GM19328 (cell line): ENCODE results near the gene CCR6.
A peak's percentile ranks its signal among the peaks of the same experiment; 100 is the strongest.
"Not testable (repeated sequence)": the region's sequence is repeated elsewhere in the genome, so short reads cannot be mapped to it uniquely, and the experiment has no call there.

Experiments
- ATAC-seq: cut with Tn5 transposase; IDR thresholded peaks from one replicate; pipeline ENCODE4 v1.9.1; 2021; ENCODE audit warnings: mild to moderate bottlenecking, moderate library complexity; ENCODE audit not compliant: unreplicated experiment

The CCR6 gene

DNA sequence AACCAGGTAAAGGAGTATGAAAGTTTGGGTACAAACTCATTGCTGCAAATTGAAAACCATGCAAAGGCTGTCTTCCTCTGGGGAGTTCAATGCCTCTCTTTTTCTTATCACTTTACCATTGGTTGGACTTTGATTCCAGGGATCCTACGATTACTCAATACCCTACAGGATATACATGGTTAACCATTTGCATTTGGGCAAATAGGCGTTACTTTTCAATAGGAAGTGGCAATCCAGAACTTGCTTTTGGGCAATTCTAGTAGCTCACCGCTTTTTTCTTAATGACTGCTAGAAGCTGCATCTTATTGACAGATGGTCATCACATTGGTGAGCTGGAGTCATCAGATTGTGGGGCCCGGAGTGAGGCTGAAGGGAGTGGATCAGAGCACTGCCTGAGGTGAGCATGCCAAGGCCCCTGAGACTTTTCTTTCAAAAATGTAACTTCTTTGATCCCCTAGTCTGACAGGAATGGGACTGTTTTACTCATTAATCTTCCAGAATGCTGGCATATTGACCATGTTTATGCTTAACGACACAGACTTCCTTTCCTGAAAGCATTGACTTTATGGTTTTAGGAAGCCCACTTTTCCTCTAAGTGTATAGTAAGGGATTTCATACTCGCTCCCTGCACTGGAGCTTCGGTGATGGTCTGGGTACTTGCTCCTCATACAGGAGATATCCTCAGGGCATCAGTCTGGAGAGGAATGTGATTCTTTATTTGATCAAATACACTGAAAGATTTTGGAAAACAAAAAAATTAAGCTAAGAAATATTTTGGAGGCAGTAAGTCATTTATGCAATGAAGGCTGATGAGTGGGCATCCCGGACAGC, at the start of gene CCR6:
CCR6 (plus strand) TSS at position 270 of the 831 bp plus-strand sequence. CDS start 13,039 bp downstream, outside the sequence.
- ATAC-seq: no peak

- ATAC-seq: no peak
Observed at GRCh38 chr6:167073679-167074274, 49.1 kb upstream of the CCR6 start.

- ATAC-seq: no peak
Observed at GRCh38 chr6:167077241-167077932, 45.5 kb upstream of the CCR6 start.

DNA sequence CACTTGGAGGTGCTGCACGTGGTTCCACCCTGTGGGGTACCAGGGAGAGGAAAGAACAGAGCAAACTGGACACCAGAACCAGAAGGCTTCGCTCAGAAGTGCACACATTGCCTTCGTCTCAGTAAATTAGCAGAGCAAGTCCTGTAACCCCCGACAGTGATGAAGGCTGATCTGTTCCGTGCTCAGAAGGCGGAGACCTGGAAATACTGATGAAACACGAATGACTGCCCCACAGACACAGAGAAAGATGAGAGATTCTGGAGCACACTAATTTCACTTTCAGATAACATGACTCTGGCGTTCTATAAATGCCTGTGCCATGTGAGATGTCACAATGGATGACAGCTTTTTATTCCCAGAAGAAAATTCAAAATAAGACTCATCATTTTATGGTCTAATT, 44.2 kb upstream of the CCR6 start:
- ATAC-seq: no peak

GRCh38 chr6:167079853-167080297, 43.0 kb upstream of the CCR6 start:
- ATAC-seq: peak; percentile 99

- ATAC-seq: no peak
Observed at GRCh38 chr6:167087857-167088354, 35.0 kb upstream of the CCR6 start.

- not testable (repeated sequence) for ATAC-seq
Observed at GRCh38 chr6:167088741-167089140, 34.2 kb upstream of the CCR6 start.

DNA sequence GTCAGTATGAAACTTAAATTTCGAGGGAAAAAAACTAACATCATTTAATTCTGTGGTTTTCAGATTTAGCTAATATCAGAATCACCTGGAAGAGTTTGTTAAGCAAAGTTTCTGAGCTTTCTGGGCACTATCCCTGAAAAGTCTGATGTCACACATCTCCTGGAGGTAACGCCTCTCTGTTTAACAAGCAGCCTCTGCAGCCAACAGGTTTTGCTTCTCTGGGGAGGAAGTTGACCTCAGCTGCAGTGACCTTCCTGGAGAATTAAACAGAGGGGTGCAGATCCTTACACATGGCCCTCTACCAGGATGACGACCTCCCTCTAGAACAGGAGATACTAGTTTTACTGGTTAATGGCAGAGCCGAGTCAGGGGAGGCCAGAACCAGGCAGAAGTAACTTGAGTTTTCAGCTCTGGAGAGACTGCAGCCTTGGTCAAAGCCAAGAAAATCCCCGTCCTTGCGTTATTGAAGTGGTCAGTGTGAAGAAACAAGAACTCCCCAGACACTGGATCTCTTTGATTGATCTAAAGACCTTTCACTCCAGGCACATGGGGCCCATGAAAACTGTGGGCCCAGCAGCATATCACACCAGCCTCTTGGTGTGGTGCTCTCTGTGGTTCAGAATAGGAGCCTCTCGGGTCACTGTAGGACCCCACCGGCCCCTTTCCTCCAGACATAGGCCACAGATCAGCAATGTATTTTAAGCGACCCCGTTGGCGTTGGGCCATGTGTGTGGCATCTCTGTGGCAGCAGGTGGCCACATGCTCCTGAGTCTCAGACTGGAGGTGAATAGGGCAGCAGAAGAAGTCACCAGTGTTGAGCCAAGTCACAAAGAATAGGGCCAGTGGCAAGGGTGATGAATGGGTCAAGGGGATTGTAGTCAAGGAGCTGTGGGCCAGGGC, 33.4 kb upstream of the CCR6 start:
- ATAC-seq: no peak

DNA sequence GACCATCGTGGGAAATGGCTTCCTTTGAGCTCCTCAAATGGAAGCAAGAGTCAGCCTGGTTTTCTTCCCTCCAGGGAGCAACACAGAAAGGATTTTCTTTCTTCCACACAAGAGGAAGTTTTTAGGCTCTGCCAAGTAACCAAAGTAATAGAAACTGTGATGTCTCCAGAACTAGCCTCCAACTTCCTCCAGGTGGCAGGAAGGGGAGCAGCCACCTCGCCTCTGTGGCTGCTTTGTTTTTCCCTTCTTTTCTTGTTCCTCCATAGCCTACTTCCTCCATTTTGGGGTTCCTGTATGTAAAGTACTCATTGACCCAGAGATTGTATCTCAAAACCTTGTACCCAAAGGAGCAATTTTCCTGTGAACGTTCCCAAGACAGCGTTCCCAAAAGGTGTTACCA, 32.7 kb upstream of the CCR6 start:
- no peak for ATAC-seq

DNA sequence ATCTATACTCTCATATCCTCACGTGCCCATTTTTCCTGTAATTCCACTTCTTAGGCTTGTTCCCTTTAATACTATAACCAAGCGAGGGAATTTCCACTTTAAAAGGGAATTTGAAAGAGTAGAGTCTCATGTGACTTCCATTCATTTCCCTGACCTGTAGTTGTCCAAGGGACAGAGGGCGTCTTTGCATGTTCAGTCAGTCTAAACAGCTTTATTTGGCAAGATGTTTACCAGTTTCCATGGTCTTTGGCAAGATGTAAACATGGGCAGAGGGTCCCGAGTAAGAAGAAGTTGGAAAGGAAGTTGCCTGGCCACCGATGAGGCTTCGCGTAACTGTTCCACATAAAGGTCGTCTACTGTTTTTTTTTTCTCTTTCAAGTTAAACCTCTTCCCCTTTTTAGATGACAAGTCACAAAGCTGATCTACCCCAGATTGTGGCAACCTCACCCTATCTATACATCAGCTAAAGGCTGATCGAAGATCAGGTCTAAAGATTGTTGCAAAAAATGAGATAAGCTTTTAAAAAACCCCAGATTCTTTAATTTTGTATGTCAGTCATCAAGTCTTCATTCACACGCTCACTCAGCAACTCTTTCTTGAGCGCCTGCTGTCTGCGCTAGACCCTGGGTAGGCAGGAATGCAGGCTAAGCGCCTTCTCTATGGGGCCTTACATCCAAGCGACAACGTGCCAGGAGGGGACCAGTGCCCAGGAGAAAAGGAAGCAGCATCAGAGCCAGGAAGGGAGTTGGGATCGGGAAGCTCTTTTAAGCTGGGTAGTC, 31.7 kb upstream of the CCR6 start:
- no peak for ATAC-seq

- no peak for ATAC-seq
Observed at GRCh38 chr6:167091805-167092107, 31.1 kb upstream of the CCR6 start.

DNA sequence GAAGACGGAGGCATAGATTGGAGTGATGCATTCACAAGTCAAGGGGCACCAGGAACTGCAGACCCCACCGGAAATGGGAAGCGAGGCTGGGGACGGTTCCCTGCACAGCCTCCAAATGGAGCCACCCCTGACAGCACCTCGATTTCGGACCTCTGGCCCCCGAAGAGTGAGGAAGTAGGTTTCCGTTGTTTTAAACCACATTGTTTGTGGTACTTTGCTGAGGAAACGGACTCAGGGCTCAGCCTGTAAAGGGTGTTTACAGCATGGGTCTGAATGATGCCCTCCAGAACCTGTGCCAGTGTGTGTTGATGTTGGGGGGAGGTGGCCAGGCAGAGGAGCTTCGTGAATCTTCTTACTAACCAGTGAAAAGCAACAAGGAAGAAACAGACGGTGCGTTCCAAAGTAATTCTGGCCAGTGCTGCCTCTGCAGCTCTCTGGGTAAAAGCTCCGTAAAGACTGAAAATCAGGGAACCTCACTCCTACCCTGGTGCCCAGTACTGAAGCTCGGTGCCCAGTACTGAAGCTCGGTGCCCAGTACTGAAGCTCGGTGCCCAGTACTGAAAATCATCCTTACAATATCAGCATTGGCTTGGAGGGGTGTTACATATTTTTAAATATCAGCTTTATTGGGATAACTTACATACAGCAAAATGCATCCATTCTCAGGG, 30.1 kb upstream of the CCR6 start:
- no peak for ATAC-seq

GRCh38 chr6:167093406-167093921, 29.4 kb upstream of the CCR6 start:
- no peak for ATAC-seq

DNA sequence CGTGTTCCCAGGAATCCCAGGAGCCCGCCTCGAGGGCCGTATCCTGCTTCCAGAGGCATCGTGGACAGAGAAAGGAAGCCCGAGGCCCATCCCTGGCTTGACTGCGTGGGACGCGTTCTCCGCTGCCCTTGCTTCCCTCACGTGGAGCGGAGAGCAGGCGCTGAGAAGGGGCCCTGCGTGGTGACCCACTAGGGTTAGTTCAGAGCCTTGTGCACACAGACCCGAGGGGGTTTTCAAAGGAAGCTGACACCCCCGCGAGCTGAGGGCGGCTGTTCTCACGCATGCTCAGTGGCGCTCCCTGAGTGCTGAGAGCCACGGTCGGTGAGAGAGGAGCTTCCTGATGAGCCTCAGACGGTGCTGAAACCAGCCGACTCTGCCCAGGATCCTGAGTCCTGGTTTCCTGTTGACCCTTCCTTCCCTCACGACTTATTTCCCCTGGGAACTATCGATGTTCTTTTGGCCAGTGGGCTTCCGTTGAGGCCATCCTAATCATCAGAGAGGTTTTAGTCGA, 28.9 kb upstream of the CCR6 start:
- ATAC-seq: peak; percentile 43

- peak; percentile 17 for ATAC-seq
Observed at GRCh38 chr6:167094436-167094819, 28.5 kb upstream of the CCR6 start.

DNA sequence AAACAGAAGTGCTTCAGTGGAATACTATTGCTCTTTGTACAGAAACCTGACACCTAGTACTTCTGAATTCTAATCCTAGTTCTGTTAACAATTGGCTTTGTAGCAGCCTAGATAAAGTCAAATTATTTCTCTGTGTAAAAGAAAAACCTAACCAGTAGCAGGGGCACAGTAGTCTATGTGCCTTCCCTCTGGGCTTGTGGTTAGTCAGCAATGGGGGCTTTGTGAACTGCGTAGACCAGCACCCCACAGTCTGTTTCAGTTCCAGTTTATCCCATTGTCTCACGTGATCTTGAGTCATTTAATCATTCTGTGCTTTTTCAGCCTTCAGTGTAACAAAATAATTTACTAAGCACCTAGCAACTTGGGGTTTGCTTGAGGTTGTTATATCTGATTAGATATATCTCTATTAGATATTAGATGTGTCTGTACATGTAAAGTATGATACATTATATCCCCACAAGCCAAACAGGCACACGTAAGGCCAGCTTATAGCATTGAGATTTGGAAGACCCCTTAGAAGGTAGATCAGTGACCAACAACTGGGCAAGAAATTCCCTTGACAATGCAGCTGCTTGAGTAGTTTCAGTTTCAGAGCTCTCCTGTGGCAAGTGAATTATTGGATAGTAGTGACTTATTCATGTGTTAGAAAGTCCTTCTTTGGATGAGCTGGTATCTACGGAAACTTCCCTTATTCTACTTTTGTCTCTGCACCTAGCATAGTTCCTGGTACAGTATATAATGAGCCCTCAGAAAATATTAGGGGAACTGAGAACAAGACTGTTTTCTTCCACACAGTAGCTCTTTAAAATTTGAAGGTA, 27.9 kb upstream of the CCR6 start:
- peak; percentile 49 for ATAC-seq

- no peak for ATAC-seq
Observed at GRCh38 chr6:167095888-167096287, 27.0 kb upstream of the CCR6 start.

- ATAC-seq: no peak
Observed at GRCh38 chr6:167096991-167097390, 25.9 kb upstream of the CCR6 start.
